Activated naive CD4-positive, alpha-beta T cell treated with anti-CD3 and anti-CD28 coated beads for 36 hours (primary cell): Measurements from ENCODE around the gene EIF3B. TPM values are rescaled to one million over a fixed set of nuclear protein-coding genes. Genes with fewer than 3 reads are reported as not detected.
A peak's percentile ranks its signal among the peaks of the same experiment; 100 is the strongest.
"Not testable (repeated sequence)": the region's sequence is repeated elsewhere in the genome, so short reads cannot be mapped to it uniquely, and the experiment has no call there.

Source experiments
- CTCF ChIA-PET: fragments of 350-600 bp; sonication (Branson Sonifier 250); formaldehyde crosslinking; loops from one replicate; lab custom pipeline; 2021; ENCODE audit warnings: antibody characterized with exemption; lab: Charles Lee
- DNase-seq: peaks from one replicate; pipeline ENCODE4 v3.0.0-alpha.2; 2020
- H3K27ac Mint-ChIP-seq: one replicate; pipeline ENCODE4 v1.8.0; 2021; ENCODE audit warnings: mild to moderate bottlenecking, mixed read lengths
- H3K27me3 Mint-ChIP-seq: one replicate; pipeline ENCODE4 v1.8.0; 2021; ENCODE audit warnings: low read depth, mixed read lengths
- H3K36me3 Mint-ChIP-seq: one replicate; pipeline ENCODE4 v1.8.0; 2021; ENCODE audit warnings: low read depth, mixed read lengths
- H3K4me1 Mint-ChIP-seq: one replicate; pipeline ENCODE4 v1.8.0; 2021; ENCODE audit warnings: low read depth, mixed read lengths
- H3K4me3 Mint-ChIP-seq: one replicate; pipeline ENCODE4 v1.8.0; 2021; ENCODE audit warnings: mild to moderate bottlenecking, moderate library complexity, mixed read lengths
- H3K9me3 Mint-ChIP-seq: one replicate; pipeline ENCODE4 v1.8.0; 2021; ENCODE audit warnings: mixed read lengths
- intact Hi-C: fragments of 100-400 bp; cut with micrococcal nuclease; formaldehyde crosslinking; loops from one replicate; pipeline ENCODE4 v1.15.1; 2023
- total RNA-seq, 2 experiments: library from RNA; stranded (reverse); gene quantifications; one replicate each; pipeline ENCODE4 v1.2.3, GENCODE V29; 2021

Gene EIF3B
- total RNA-seq, 2 experiments from 2014 or later = 156 to 159 TPM

- no peak overlapping the region for H3K27ac Mint-ChIP-seq
- H3K4me3 Mint-ChIP-seq = no peak overlapping the region
- CTCF ChIA-PET = interaction anchor here (0.6 to 2.3 kb wide), 4 partner anchors 20 to 281 kb away, joined by 3 to 6 read pairs (median 4); no protein-coding TSS in a partner anchor
- no peaks in the 10 kb centered on the region for H3K27me3 Mint-ChIP-seq
- no peaks in the 10 kb centered on the region for H3K36me3 Mint-ChIP-seq
- intact Hi-C loops = no loop called here
- peaks cover 44% of the 10 kb centered on the region for H3K4me1 Mint-ChIP-seq
- H3K9me3 Mint-ChIP-seq = no peaks in the 10 kb centered on the region
- no peak for DNase-seq
Measured at GRCh38 chr7:2411815-2412586, 57.4 kb downstream of the EIF3B start.

- no peak overlapping the region for H3K27ac Mint-ChIP-seq
- no peak overlapping the region for H3K4me3 Mint-ChIP-seq
- H3K36me3 Mint-ChIP-seq = no peaks in the 10 kb centered on the region
- no peaks in the 10 kb centered on the region for H3K27me3 Mint-ChIP-seq
- H3K9me3 Mint-ChIP-seq = no peaks in the 10 kb centered on the region
- CTCF ChIA-PET = interaction anchor here (0.6 to 2.3 kb wide), 4 partner anchors 19 to 282 kb away, joined by 3 to 6 read pairs (median 4); no protein-coding TSS in a partner anchor
- intact Hi-C loops = no loop called here
- DNase-seq = no peak
- peaks cover 44% of the 10 kb centered on the region for H3K4me1 Mint-ChIP-seq
Measured at GRCh38 chr7:2412587-2413201, 58.1 kb downstream of the EIF3B start.

- H3K27me3 Mint-ChIP-seq = no peaks in the 10 kb centered on the region
- H3K27ac Mint-ChIP-seq = no peak overlapping the region
- no peak overlapping the region for H3K4me3 Mint-ChIP-seq
- peaks cover 33% of the 10 kb centered on the region for H3K4me1 Mint-ChIP-seq
- no peaks in the 10 kb centered on the region for H3K36me3 Mint-ChIP-seq
- intact Hi-C loops = no loop called here
- CTCF ChIA-PET = no interaction called here
- no peak for DNase-seq
- H3K9me3 Mint-ChIP-seq = no peaks in the 10 kb centered on the region
Measured at GRCh38 chr7:2416063-2416462, 61.4 kb downstream of the EIF3B start.

GRCh38 chr7:2416650-2417049 is 62.0 kb downstream of the EIF3B start:
- DNase-seq = no peak
- peaks cover 33% of the 10 kb centered on the region for H3K4me1 Mint-ChIP-seq
- intact Hi-C loops = no loop called here
- H3K36me3 Mint-ChIP-seq = no peaks in the 10 kb centered on the region
- no peaks in the 10 kb centered on the region for H3K27me3 Mint-ChIP-seq
- CTCF ChIA-PET = no interaction called here
- H3K9me3 Mint-ChIP-seq = no peaks in the 10 kb centered on the region
- H3K27ac Mint-ChIP-seq = no peak overlapping the region
- H3K4me3 Mint-ChIP-seq = no peak overlapping the region

DNA sequence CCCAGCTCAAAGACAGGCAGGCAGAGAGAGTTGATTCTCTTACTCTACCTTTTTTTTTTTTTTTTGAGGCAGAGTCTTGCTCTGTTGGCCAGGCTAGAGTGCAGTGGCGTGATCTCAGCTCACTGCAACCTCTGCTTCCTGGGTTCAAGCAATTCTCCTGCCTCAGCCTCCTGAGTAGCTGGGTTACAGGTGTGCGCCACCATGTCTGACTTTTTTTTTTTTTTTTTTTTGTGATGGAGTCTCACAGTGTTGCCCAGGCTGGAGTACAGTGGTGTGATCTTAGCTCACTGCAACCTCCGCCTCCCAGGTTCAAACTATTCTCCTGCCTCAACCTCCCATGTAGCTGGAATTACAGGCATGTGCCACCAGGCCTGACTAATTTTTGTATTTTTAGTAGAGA is 62.6 kb downstream of the EIF3B start:
- peaks cover 35% of the 10 kb centered on the region for H3K4me1 Mint-ChIP-seq
- H3K9me3 Mint-ChIP-seq, H3K4me3 Mint-ChIP-seq, H3K36me3 Mint-ChIP-seq, H3K27me3 Mint-ChIP-seq, DNase-seq, CTCF ChIA-PET, H3K27ac Mint-ChIP-seq, intact Hi-C loops: not testable (repeated sequence)

- DNase-seq = peak; percentile 57
- CTCF ChIA-PET = interaction anchor here (1.6 kb wide), 1 partner anchor 13 kb away, joined by 6 read pairs; no protein-coding TSS in a partner anchor
- intact Hi-C loops = no loop called here
- Mint-ChIP-seq H3K36me3 (peaks cover 2% of the 10 kb centered on the region), H3K27ac (no peak overlapping the region), H3K9me3 (no peaks in the 10 kb centered on the region), H3K4me1 (peaks cover 33% of the 10 kb centered on the region), H3K27me3 (no peaks in the 10 kb centered on the region), H3K4me3 (no peak overlapping the region)
Measured at GRCh38 chr7:2417981-2418481, 63.4 kb downstream of the EIF3B start.

- no peak for DNase-seq
- H3K9me3 Mint-ChIP-seq = no peaks in the 10 kb centered on the region
- no peaks in the 10 kb centered on the region for H3K27me3 Mint-ChIP-seq
- CTCF ChIA-PET = interaction anchor here (0.6 to 1.0 kb wide), 2 partner anchors 249 to 289 kb away, joined by 3 to 4 read pairs; no protein-coding TSS in a partner anchor
- H3K4me3 Mint-ChIP-seq = no peak overlapping the region
- H3K36me3 Mint-ChIP-seq = peaks cover 2% of the 10 kb centered on the region
- no peak overlapping the region for H3K27ac Mint-ChIP-seq
- intact Hi-C loops = loop anchor here (2.0 kb wide), 1 partner anchor 14 kb away; no protein-coding TSS in a partner anchor
- peaks cover 25% of the 10 kb centered on the region for H3K4me1 Mint-ChIP-seq
Measured at GRCh38 chr7:2420216-2420933, 65.7 kb downstream of the EIF3B start.

DNA sequence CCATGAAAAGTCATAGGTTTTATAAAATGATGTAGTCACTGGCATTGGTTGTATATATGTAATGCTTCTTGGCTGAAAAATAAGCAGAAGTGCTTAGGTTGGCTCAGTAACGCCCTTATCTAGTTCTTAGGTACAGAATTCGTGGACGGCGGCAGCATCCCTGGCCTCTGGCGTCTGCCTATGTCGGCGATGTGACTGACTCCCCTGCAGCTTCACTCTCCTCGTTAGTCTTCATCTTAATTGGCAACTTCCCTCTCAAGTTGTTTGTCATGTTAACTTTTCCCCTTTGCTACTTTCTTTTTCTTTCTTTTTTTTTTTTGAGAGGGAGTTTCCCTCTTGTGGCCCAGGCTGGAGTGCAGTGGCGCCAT is 67.3 kb downstream of the EIF3B start:
- Mint-ChIP-seq H3K27me3 (no peaks in the 10 kb centered on the region), H3K4me3 (no peak overlapping the region), H3K4me1 (peaks cover 21% of the 10 kb centered on the region), H3K9me3 (no peaks in the 10 kb centered on the region), H3K27ac (no peak overlapping the region), H3K36me3 (peaks cover 2% of the 10 kb centered on the region)
- DNase-seq = no peak
- CTCF ChIA-PET = interaction anchor here (0.7 to 1.4 kb wide), 3 partner anchors 9 to 130 kb away, joined by 3 to 4 read pairs (median 3); no protein-coding TSS in a partner anchor
- intact Hi-C loops = loop anchor here (2.0 kb wide), 1 partner anchor 15 kb away; no protein-coding TSS in a partner anchor

- CTCF ChIA-PET = no interaction called here
- intact Hi-C loops = no loop called here
- H3K4me1 Mint-ChIP-seq = peaks cover 5% of the 10 kb centered on the region
Measured at GRCh38 chr7:2425749-2426148, 71.1 kb downstream of the EIF3B start.

More at GRCh38 chr7:2425749-2426148, 71.1 kb downstream of the EIF3B start:
- peaks cover 3% of the 10 kb centered on the region for H3K36me3 Mint-ChIP-seq
- no peaks in the 10 kb centered on the region for H3K27me3 Mint-ChIP-seq
- DNase-seq = no peak
- H3K9me3 Mint-ChIP-seq = peaks cover 1% of the 10 kb centered on the region
- H3K27ac Mint-ChIP-seq = no peak overlapping the region
- H3K4me3 Mint-ChIP-seq = no peak overlapping the region

Other genes starting within 250 kb of the EIF3B start
- gene MAD1L1, start 121.9 kb upstream of the EIF3B start, total RNA-seq = 10 to 100 TPM; 37.5 to 40.2 TPM
- 10 to 100 TPM; 21.0 to 24.0 TPM for gene MRM2, start 112.6 kb upstream of the EIF3B start, total RNA-seq
- gene NUDT1, start 112.6 kb upstream of the EIF3B start, total RNA-seq = 100 to 1,000 TPM; 115 to 118 TPM
- 10 to 100 TPM; 28.7 to 29.6 TPM for gene SNX8, start 40.4 kb upstream of the EIF3B start, total RNA-seq
- under 1 TPM; 0.62 to 0.64 TPM for gene CHST12, start 48.8 kb downstream of the EIF3B start, total RNA-seq
- gene GRIFIN, start 121.6 kb downstream of the EIF3B start, total RNA-seq = not detected
- 10 to 100 TPM; 19.7 to 22.7 TPM for gene LFNG, start 164.9 kb downstream of the EIF3B start, total RNA-seq
- 10 to 100 TPM; 26.8 to 27.3 TPM for gene BRAT1, start 200.7 kb downstream of the EIF3B start, total RNA-seq
- gene IQCE, start 204.2 kb downstream of the EIF3B start, total RNA-seq = 1 to 10 TPM; 6.6 to 9.4 TPM